HEK293 (cell line): ENCODE data around the gene LSP1.
"Not testable (repeated sequence)": the region's sequence is repeated elsewhere in the genome, so short reads cannot be mapped to it uniquely, and the experiment has no call there.

ENCODE experiments used
- KLF16 ChIP-seq: fragments of 450-650 bp; formaldehyde crosslinking; IDR thresholded peaks from 2 replicates; pipeline ENCODE4 v1.5.1; 2017; ENCODE audit warnings: missing biosample characterization, missing genetic modification characterization
- PATZ1 ChIP-seq: fragments of 450-650 bp; formaldehyde crosslinking; IDR thresholded peaks from 2 replicates; pipeline ENCODE4 v1.5.1; 2016; ENCODE audit warnings: missing biosample characterization, missing genetic modification characterization
- YY1 ChIP-seq: fragments of 450-650 bp; formaldehyde crosslinking; IDR thresholded peaks from 2 replicates; pipeline ENCODE4 v1.5.1; 2018; ENCODE audit warnings: missing biosample characterization, missing genetic modification characterization
- ZBTB49 ChIP-seq: fragments of 450-650 bp; formaldehyde crosslinking; IDR thresholded peaks from 2 replicates; pipeline ENCODE4 v1.5.1; 2016; ENCODE audit warnings: missing biosample characterization, missing genetic modification characterization, low read depth
- ZNF10 ChIP-seq: fragments of 450-650 bp; formaldehyde crosslinking; IDR thresholded peaks from 2 replicates; pipeline ENCODE4 v1.5.1; 2017; ENCODE audit warnings: missing biosample characterization, missing genetic modification characterization
- ZNF114 ChIP-seq: fragments of 450-650 bp; formaldehyde crosslinking; IDR thresholded peaks from 2 replicates; pipeline ENCODE4 v1.5.0; 2017; ENCODE audit warnings: missing biosample characterization, missing genetic modification characterization
- ZNF133 ChIP-seq: fragments of 450-650 bp; formaldehyde crosslinking; IDR thresholded peaks from 2 replicates; pipeline ENCODE4 v1.5.1; 2016; ENCODE audit warnings: missing biosample characterization, missing genetic modification characterization
- ZNF214 ChIP-seq: fragments of 450-650 bp; formaldehyde crosslinking; IDR thresholded peaks from 2 replicates; pipeline ENCODE4 v1.5.1; 2017; ENCODE audit warnings: missing biosample characterization, mild to moderate bottlenecking, missing genetic modification characterization, borderline replicate concordance
- ZNF248 ChIP-seq: fragments of 450-650 bp; formaldehyde crosslinking; IDR thresholded peaks from 2 replicates; pipeline ENCODE4 v1.5.1; 2017; ENCODE audit warnings: missing biosample characterization, missing genetic modification characterization
- ZNF274 ChIP-seq, 2 experiments: fragments of 200-500 bp in 1 of 2; fragments of 450-650 bp in 1 of 2; sonication (Bioruptor generic) in 1 of 2; formaldehyde crosslinking in 1 of 2; IDR thresholded peaks; 2 replicates each; pipeline versions ENCODE4 v1.5.1 to v1.6.1; 2014 to 2016; ENCODE audit warnings: borderline replicate concordance in 1 of 2, inconsistent platforms in 1 of 2, low read length in 1 of 2, missing biosample characterization in 1 of 2, missing genetic modification characterization in 1 of 2
- ZNF335 ChIP-seq: fragments of 450-650 bp; formaldehyde crosslinking; conservative IDR thresholded peaks from 2 replicates; pipeline ENCODE4 v1.5.1; 2016; ENCODE audit warnings: missing biosample characterization, missing genetic modification characterization
- ZNF658 ChIP-seq: fragments of 450-650 bp; formaldehyde crosslinking; IDR thresholded peaks from 2 replicates; pipeline ENCODE4; 2016; ENCODE audit warnings: missing biosample characterization, missing genetic modification characterization
- ZSCAN30 ChIP-seq: fragments of 450-650 bp; IDR thresholded peaks from 2 replicates; pipeline ENCODE4 v1.5.1; 2018; ENCODE audit warnings: missing biosample characterization, mild to moderate bottlenecking, missing genetic modification characterization, moderate library complexity
- TF ChIP-seq, protein P1 (sequence below): fragments of 450-650 bp; formaldehyde crosslinking; IDR thresholded peaks from 2 replicates; pipeline ENCODE4 v1.5.1; 2016; ENCODE audit warnings: missing biosample characterization, missing genetic modification characterization

GRCh38 chr11:1873813-1874150 is 20.9 kb downstream of the LSP1 start:
- TF ChIP-seq, protein P1, sequence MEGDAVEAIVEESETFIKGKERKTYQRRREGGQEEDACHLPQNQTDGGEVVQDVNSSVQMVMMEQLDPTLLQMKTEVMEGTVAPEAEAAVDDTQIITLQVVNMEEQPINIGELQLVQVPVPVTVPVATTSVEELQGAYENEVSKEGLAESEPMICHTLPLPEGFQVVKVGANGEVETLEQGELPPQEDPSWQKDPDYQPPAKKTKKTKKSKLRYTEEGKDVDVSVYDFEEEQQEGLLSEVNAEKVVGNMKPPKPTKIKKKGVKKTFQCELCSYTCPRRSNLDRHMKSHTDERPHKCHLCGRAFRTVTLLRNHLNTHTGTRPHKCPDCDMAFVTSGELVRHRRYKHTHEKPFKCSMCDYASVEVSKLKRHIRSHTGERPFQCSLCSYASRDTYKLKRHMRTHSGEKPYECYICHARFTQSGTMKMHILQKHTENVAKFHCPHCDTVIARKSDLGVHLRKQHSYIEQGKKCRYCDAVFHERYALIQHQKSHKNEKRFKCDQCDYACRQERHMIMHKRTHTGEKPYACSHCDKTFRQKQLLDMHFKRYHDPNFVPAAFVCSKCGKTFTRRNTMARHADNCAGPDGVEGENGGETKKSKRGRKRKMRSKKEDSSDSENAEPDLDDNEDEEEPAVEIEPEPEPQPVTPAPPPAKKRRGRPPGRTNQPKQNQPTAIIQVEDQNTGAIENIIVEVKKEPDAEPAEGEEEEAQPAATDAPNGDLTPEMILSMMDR (tag by site-specific recombination): not testable (repeated sequence)
- TF ChIP-seq PATZ1 (tag by site-specific recombination); YY1 (tag by site-specific recombination); ZNF335; ZNF248 (tag by site-specific recombination); ZNF10 (tag by site-specific recombination); ZNF274 (IDR thresholded peaks at IDR 0.05; ENCODE audit: low read length); ZNF274 (tag by site-specific recombination; IDR thresholded peaks at IDR 0.05; ENCODE audit: borderline replicate concordance); ZNF133 (tag by site-specific recombination); ZBTB49 (tag by site-specific recombination); ZNF214; ZNF114; ZSCAN30 (tag by site-specific recombination); KLF16 (tag by site-specific recombination); ZNF658 (tag by site-specific recombination): not testable (repeated sequence)
